ENCODE data around the gene NPY5R. TPM values are rescaled to one million over a fixed set of nuclear protein-coding genes. Genes with fewer than 3 reads are reported as not detected.

The NPY5R gene
- polyA plus RNA-seq, 1 donor = 0.22 TPM

GRCh38 chr4:163335384-163335783 lies 8.3 kb upstream of the NPY5R start:
- H3K36me3 ChIP-seq (ENCODE audit: control insufficient read depth, insufficient read depth, low read length) = no peaks in the 10 kb centered on the region
- no peak for DNase-seq
- WGBS (ENCODE audit: insufficient coverage, low lambda C conversion rate) = 80% methylated on average over 1 of the region's 3 CpGs
- H3K27ac ChIP-seq (ENCODE audit: low read length) = no peak overlapping the region
- H3K27me3 ChIP-seq (ENCODE audit: control insufficient read depth, insufficient read depth, low read length) = peaks cover 38% of the 10 kb centered on the region
- H3K9me3 ChIP-seq (ENCODE audit: control insufficient read depth, low read depth, low read length) = no peaks in the 10 kb centered on the region
- H3K4me1 ChIP-seq (ENCODE audit: control insufficient read depth, insufficient read depth, low read length) = peaks cover 6% of the 10 kb centered on the region
- no peak overlapping the region for H3K4me3 ChIP-seq (ENCODE audit: low read length)

GRCh38 chr4:163344147-163345125 lies 744 bp downstream of the NPY5R start:
- Histone ChIP-seq H3K4me3 (ENCODE audit: low read length) (peak overlapping the region; percentile 30), H3K27me3 (ENCODE audit: control insufficient read depth, insufficient read depth, low read length) (peaks cover 47% of the 10 kb centered on the region), H3K4me1 (ENCODE audit: control insufficient read depth, insufficient read depth, low read length) (peaks cover 6% of the 10 kb centered on the region), H3K9me3 (ENCODE audit: control insufficient read depth, low read depth, low read length) (no peaks in the 10 kb centered on the region), H3K27ac (ENCODE audit: low read length) (no peak overlapping the region), H3K36me3 (ENCODE audit: control insufficient read depth, insufficient read depth, low read length) (no peaks in the 10 kb centered on the region)
- 8% methylated on average over 4 of the region's 50 CpGs for WGBS (ENCODE audit: insufficient coverage, low lambda C conversion rate)
- DNase-seq = peak in 1 of 2 donors; percentile 13

- H3K4me1 ChIP-seq (ENCODE audit: control insufficient read depth, insufficient read depth, low read length) = no peaks in the 10 kb centered on the region
- no peak overlapping the region for H3K4me3 ChIP-seq (ENCODE audit: low read length)
- DNase-seq = peak in 1 of 2 donors; percentile 32
- no peaks in the 10 kb centered on the region for H3K9me3 ChIP-seq (ENCODE audit: control insufficient read depth, low read depth, low read length)
- H3K27ac ChIP-seq (ENCODE audit: low read length) = no peak overlapping the region
- H3K27me3 ChIP-seq (ENCODE audit: control insufficient read depth, insufficient read depth, low read length) = peaks cover 11% of the 10 kb centered on the region
- H3K36me3 ChIP-seq (ENCODE audit: control insufficient read depth, insufficient read depth, low read length) = no peaks in the 10 kb centered on the region
Measured at GRCh38 chr4:163350672-163351071, 7.0 kb downstream of the NPY5R start.

GRCh38 chr4:163353054-163353453 lies 9.4 kb downstream of the NPY5R start:
- Histone ChIP-seq H3K27me3 (ENCODE audit: control insufficient read depth, insufficient read depth, low read length) (peaks cover 4% of the 10 kb centered on the region), H3K36me3 (ENCODE audit: control insufficient read depth, insufficient read depth, low read length) (no peaks in the 10 kb centered on the region), H3K4me1 (ENCODE audit: control insufficient read depth, insufficient read depth, low read length) (no peaks in the 10 kb centered on the region), H3K9me3 (ENCODE audit: control insufficient read depth, low read depth, low read length) (no peaks in the 10 kb centered on the region), H3K4me3 (ENCODE audit: low read length) (no peak overlapping the region), H3K27ac (ENCODE audit: low read length) (no peak overlapping the region)
- WGBS (ENCODE audit: insufficient coverage, low lambda C conversion rate) = 100% methylated on average over 1 of the region's 3 CpGs
- DNase-seq = peak in 1 of 2 donors; percentile 41

GRCh38 chr4:163356104-163356503 lies 12.4 kb downstream of the NPY5R start:
- DNase-seq = no peak
- Histone ChIP-seq H3K4me3 (ENCODE audit: low read length) (no peak overlapping the region), H3K27me3 (ENCODE audit: control insufficient read depth, insufficient read depth, low read length) (no peaks in the 10 kb centered on the region), H3K36me3 (ENCODE audit: control insufficient read depth, insufficient read depth, low read length) (no peaks in the 10 kb centered on the region), H3K4me1 (ENCODE audit: control insufficient read depth, insufficient read depth, low read length) (no peaks in the 10 kb centered on the region), H3K27ac (ENCODE audit: low read length) (no peak overlapping the region), H3K9me3 (ENCODE audit: control insufficient read depth, low read depth, low read length) (no peaks in the 10 kb centered on the region)
- 100% methylated on average over 1 of the region's 1 CpG for whole genome bisulfite sequencing (ENCODE audit: insufficient coverage, low lambda C conversion rate)

- WGBS (ENCODE audit: insufficient coverage, low lambda C conversion rate) = 42% methylated on average over 2 of the region's 3 CpGs
- Histone ChIP-seq H3K27me3 (ENCODE audit: control insufficient read depth, insufficient read depth, low read length) (no peaks in the 10 kb centered on the region), H3K9me3 (ENCODE audit: control insufficient read depth, low read depth, low read length) (no peaks in the 10 kb centered on the region), H3K36me3 (ENCODE audit: control insufficient read depth, insufficient read depth, low read length) (no peaks in the 10 kb centered on the region), H3K4me1 (ENCODE audit: control insufficient read depth, insufficient read depth, low read length) (no peaks in the 10 kb centered on the region), H3K27ac (ENCODE audit: low read length) (peak overlapping the region; percentile 39), H3K4me3 (ENCODE audit: low read length) (no peak overlapping the region)
- DNase-seq = peak in 1 of 2 donors; percentile 63
Measured at GRCh38 chr4:163367651-163368050, 24.0 kb downstream of the NPY5R start.

- WGBS (ENCODE audit: insufficient coverage, low lambda C conversion rate) = no CpG with 5 or more reads among the region's 5 CpGs
- H3K36me3 ChIP-seq (ENCODE audit: control insufficient read depth, insufficient read depth, low read length) = no peaks in the 10 kb centered on the region
- H3K4me3 ChIP-seq (ENCODE audit: low read length) = no peak overlapping the region
- no peak overlapping the region for H3K27ac ChIP-seq (ENCODE audit: low read length)
- no peaks in the 10 kb centered on the region for H3K9me3 ChIP-seq (ENCODE audit: control insufficient read depth, low read depth, low read length)
- H3K4me1 ChIP-seq (ENCODE audit: control insufficient read depth, insufficient read depth, low read length) = no peaks in the 10 kb centered on the region
- H3K27me3 ChIP-seq (ENCODE audit: control insufficient read depth, insufficient read depth, low read length) = no peaks in the 10 kb centered on the region
- DNase-seq = no peak
Measured at GRCh38 chr4:163372029-163372428, 28.3 kb downstream of the NPY5R start.

- Histone ChIP-seq H3K27me3 (ENCODE audit: control insufficient read depth, insufficient read depth, low read length) (no peaks in the 10 kb centered on the region), H3K9me3 (ENCODE audit: control insufficient read depth, low read depth, low read length) (no peaks in the 10 kb centered on the region), H3K27ac (ENCODE audit: low read length) (no peak overlapping the region), H3K4me3 (ENCODE audit: low read length) (no peak overlapping the region), H3K36me3 (ENCODE audit: control insufficient read depth, insufficient read depth, low read length) (no peaks in the 10 kb centered on the region), H3K4me1 (ENCODE audit: control insufficient read depth, insufficient read depth, low read length) (no peaks in the 10 kb centered on the region)
- peak in 1 of 2 donors; percentile 50 for DNase-seq
Measured at GRCh38 chr4:163378661-163379060, 35.0 kb downstream of the NPY5R start.

GRCh38 chr4:163380703-163381102 lies 37.0 kb downstream of the NPY5R start:
- Histone ChIP-seq H3K27ac (ENCODE audit: low read length) (peak overlapping the region; percentile 19), H3K4me3 (ENCODE audit: low read length) (no peak overlapping the region), H3K4me1 (ENCODE audit: control insufficient read depth, insufficient read depth, low read length) (no peaks in the 10 kb centered on the region), H3K36me3 (ENCODE audit: control insufficient read depth, insufficient read depth, low read length) (no peaks in the 10 kb centered on the region), H3K27me3 (ENCODE audit: control insufficient read depth, insufficient read depth, low read length) (no peaks in the 10 kb centered on the region), H3K9me3 (ENCODE audit: control insufficient read depth, low read depth, low read length) (no peaks in the 10 kb centered on the region)
- WGBS (ENCODE audit: insufficient coverage, low lambda C conversion rate) = 4% methylated on average over 2 of the region's 5 CpGs
- peak; percentile 38 to 72 for DNase-seq

- no peak for DNase-seq
- H3K4me3 ChIP-seq (ENCODE audit: low read length) = no peak overlapping the region
- no peak overlapping the region for H3K27ac ChIP-seq (ENCODE audit: low read length)
Measured at GRCh38 chr4:163382178-163382869, 38.6 kb downstream of the NPY5R start.

More at GRCh38 chr4:163382178-163382869, 38.6 kb downstream of the NPY5R start:
- Histone ChIP-seq H3K4me1 (ENCODE audit: control insufficient read depth, insufficient read depth, low read length) (no peaks in the 10 kb centered on the region), H3K36me3 (ENCODE audit: control insufficient read depth, insufficient read depth, low read length) (no peaks in the 10 kb centered on the region), H3K9me3 (ENCODE audit: control insufficient read depth, low read depth, low read length) (no peaks in the 10 kb centered on the region), H3K27me3 (ENCODE audit: control insufficient read depth, insufficient read depth, low read length) (no peaks in the 10 kb centered on the region)
- WGBS (ENCODE audit: insufficient coverage, low lambda C conversion rate) = 87% methylated on average over 4 of the region's 7 CpGs

Measured in large intestine (tissue), 3 donors.